Measurements from ENCODE around the gene ZNF512. TPM values are rescaled to one million over a fixed set of nuclear protein-coding genes. Genes with fewer than 3 reads are reported as not detected.
A peak's percentile ranks its signal among the peaks of the same experiment; 100 is the strongest.
"Not testable (repeated sequence)": the region's sequence is repeated elsewhere in the genome, so short reads cannot be mapped to it uniquely, and the experiment has no call there.

The ZNF512 gene
- total RNA-seq, 1 experiment from 2014 or later: 7.3 TPM

- DNase-seq (ENCODE audit: low read depth, low spot score): not testable (repeated sequence)
These were observed 44.1 kb downstream of the ZNF512 start for GRCh38 chr2:27626921-27627320.

GRCh38 chr2:27627963-27628766 is 45.3 kb downstream of the ZNF512 start:
- no peak for DNase-seq (ENCODE audit: low read depth, low spot score)
- in situ Hi-C loops (cut with HindIII; ENCODE audit: low pct_unique_long_range_greater_than_20kb, low sequenced_read_pairs): no loop called here

More at GRCh38 chr2:27626921-27627320, 44.1 kb downstream of the ZNF512 start:
- in situ Hi-C loops (cut with HindIII; ENCODE audit: low pct_unique_long_range_greater_than_20kb, low sequenced_read_pairs): not testable (repeated sequence)

GRCh38 chr2:27628767-27629709 is 46.2 kb downstream of the ZNF512 start, which contains the start of the genes CCDC121 and GPN1:
TSS of gene CCDC121 (minus strand) at chr2:27629012. CDS start at chr2:27627799, 1,213 bp downstream.
TSS of gene GPN1 (plus strand) at chr2:27629050. CDS start at chr2:27629059, 9 bp downstream.
- in situ Hi-C loops (cut with HindIII; ENCODE audit: low pct_unique_long_range_greater_than_20kb, low sequenced_read_pairs): no loop called here
- peak; percentile 86 for DNase-seq (ENCODE audit: low read depth, low spot score)

GRCh38 chr2:27630257-27630656 is 47.4 kb downstream of the ZNF512 start:
- in situ Hi-C loops (cut with HindIII; ENCODE audit: low pct_unique_long_range_greater_than_20kb, low sequenced_read_pairs); DNase-seq (ENCODE audit: low read depth, low spot score): not testable (repeated sequence)

GRCh38 chr2:27634291-27634690 is 51.4 kb downstream of the ZNF512 start:
- DNase-seq (ENCODE audit: low read depth, low spot score): no peak
- in situ Hi-C loops (cut with HindIII; ENCODE audit: low pct_unique_long_range_greater_than_20kb, low sequenced_read_pairs): no loop called here

GRCh38 chr2:27636766-27637165 is 53.9 kb downstream of the ZNF512 start:
- in situ Hi-C loops (cut with HindIII; ENCODE audit: low pct_unique_long_range_greater_than_20kb, low sequenced_read_pairs): no loop called here
- no peak for DNase-seq (ENCODE audit: low read depth, low spot score)

- in situ Hi-C loops (cut with HindIII; ENCODE audit: low pct_unique_long_range_greater_than_20kb, low sequenced_read_pairs): no loop called here
- no peak for DNase-seq (ENCODE audit: low read depth, low spot score)
These were observed 55.3 kb downstream of the ZNF512 start for GRCh38 chr2:27638037-27638637.

GRCh38 chr2:27638709-27639108 is 55.9 kb downstream of the ZNF512 start:
- in situ Hi-C loops (cut with HindIII; ENCODE audit: low pct_unique_long_range_greater_than_20kb, low sequenced_read_pairs): no loop called here
- DNase-seq (ENCODE audit: low read depth, low spot score): no peak

- no peak for DNase-seq (ENCODE audit: low read depth, low spot score)
- in situ Hi-C loops (cut with HindIII; ENCODE audit: low pct_unique_long_range_greater_than_20kb, low sequenced_read_pairs): no loop called here
These were observed 57.9 kb downstream of the ZNF512 start for GRCh38 chr2:27640722-27641245.

- in situ Hi-C loops (cut with HindIII; ENCODE audit: low pct_unique_long_range_greater_than_20kb, low sequenced_read_pairs): no loop called here
- no peak for DNase-seq (ENCODE audit: low read depth, low spot score)
These were observed 62.4 kb downstream of the ZNF512 start for GRCh38 chr2:27645197-27645596.

- in situ Hi-C loops (cut with HindIII; ENCODE audit: low pct_unique_long_range_greater_than_20kb, low sequenced_read_pairs): no loop called here
- DNase-seq (ENCODE audit: low read depth, low spot score): no peak
These were observed 64.4 kb downstream of the ZNF512 start for GRCh38 chr2:27647289-27647688.

- DNase-seq (ENCODE audit: low read depth, low spot score): no peak
- in situ Hi-C loops (cut with HindIII; ENCODE audit: low pct_unique_long_range_greater_than_20kb, low sequenced_read_pairs): no loop called here
These were observed 64.9 kb downstream of the ZNF512 start for GRCh38 chr2:27647737-27648136.

- no peak for DNase-seq (ENCODE audit: low read depth, low spot score)
- in situ Hi-C loops (cut with HindIII; ENCODE audit: low pct_unique_long_range_greater_than_20kb, low sequenced_read_pairs): no loop called here
These were observed 68.2 kb downstream of the ZNF512 start for GRCh38 chr2:27651056-27651455.

GRCh38 chr2:27652341-27652740 is 69.5 kb downstream of the ZNF512 start:
- in situ Hi-C loops (cut with HindIII; ENCODE audit: low pct_unique_long_range_greater_than_20kb, low sequenced_read_pairs): no loop called here

GRCh38 chr2:27652790-27653189 is 69.9 kb downstream of the ZNF512 start:
- no peak for DNase-seq (ENCODE audit: low read depth, low spot score)
- in situ Hi-C loops (cut with HindIII; ENCODE audit: low pct_unique_long_range_greater_than_20kb, low sequenced_read_pairs): no loop called here

More at GRCh38 chr2:27652341-27652740, 69.5 kb downstream of the ZNF512 start:
- DNase-seq (ENCODE audit: low read depth, low spot score): no peak

- no peak for DNase-seq (ENCODE audit: low read depth, low spot score)
- in situ Hi-C loops (cut with HindIII; ENCODE audit: low pct_unique_long_range_greater_than_20kb, low sequenced_read_pairs): no loop called here
These were observed 70.6 kb downstream of the ZNF512 start for GRCh38 chr2:27653397-27653796.

GRCh38 chr2:27655155-27655951 is 72.5 kb downstream of the ZNF512 start:
- in situ Hi-C loops (cut with HindIII; ENCODE audit: low pct_unique_long_range_greater_than_20kb, low sequenced_read_pairs): no loop called here
- no peak for DNase-seq (ENCODE audit: low read depth, low spot score)
